Uterus (tissue), 4 donors: Measurements from ENCODE around the gene BCAR3. TPM values are rescaled to one million over a fixed set of nuclear protein-coding genes. Genes with fewer than 3 reads are reported as not detected.

ENCODE experiments used
- DNase-seq, 2 donors: peaks; one replicate each; pipeline ENCODE4 v3.0.0-alpha.2; 2019 to 2020
- H3K27ac ChIP-seq, 2 donors: fragments of 200-600 bp; sonication (generic); 1 replicate in 1 of 2; 2 replicates in 1 of 2; pipeline ENCODE4 v1.5.1; 2016 to 2018
- H3K27me3 ChIP-seq, 2 donors: fragments of 200-600 bp; sonication (generic); one replicate each; pipeline ENCODE4 v1.5.1; 2018 to 2019; ENCODE audit warnings: control low read depth in 1 of 2
- H3K36me3 ChIP-seq, 2 donors: fragments of 200-600 bp; sonication (generic); one replicate each; pipeline ENCODE4 v1.5.1; 2019; ENCODE audit warnings: control low read depth in 1 of 2
- H3K4me1 ChIP-seq, 2 donors: fragments of 200-600 bp; sonication (generic); one replicate each; pipeline ENCODE4 v1.5.1; 2018 to 2019; ENCODE audit warnings: control low read depth in 1 of 2
- H3K4me3 ChIP-seq, 2 donors: fragments of 200-600 bp; sonication (generic); 1 replicate in 1 of 2; 2 replicates in 1 of 2; pipeline ENCODE4 v1.5.1; 2018 to 2019; ENCODE audit warnings: mild to moderate bottlenecking in 1 of 2
- H3K9me3 ChIP-seq, 2 donors: fragments of 200-600 bp; sonication (generic); one replicate each; pipeline ENCODE4 v1.5.1; 2019; ENCODE audit warnings: control low read depth in 1 of 2
- CTCF ChIP-seq, 4 experiments: fragments of 200-600 bp in 2 of 4; fragments of 450-650 bp in 2 of 4; sonication (generic) in 2 of 4; IDR thresholded peaks; one replicate each; pipeline ENCODE4 v1.5.1; 2016 to 2019; ENCODE audit warnings: antibody characterized with exemption in 4 of 4, mild to moderate bottlenecking in 2 of 4, moderate library complexity in 1 of 4
- POLR2A ChIP-seq, 2 donors: fragments of 450-650 bp; IDR thresholded peaks; one replicate each; pipeline ENCODE4 v1.6.1; 2016; ENCODE audit warnings: antibody characterized with exemption in 2 of 2, mild to moderate bottlenecking in 1 of 2, moderate library complexity in 1 of 2
- intact Hi-C: fragments of 100-400 bp; cut with DNase I; formaldehyde crosslinking; loops from one replicate; pipeline ENCODE4 v1.15.1; 2023; ENCODE audit warnings: low total_unique reads
- total RNA-seq, 4 donors: library from RNA; depleted of rRNA in 3 of 4; stranded (reverse); fragments of >200 nt in 3 of 4; gene quantifications; one replicate each; pipeline versions ENCODE4 v1.1.0 to v1.2.4, GENCODE V29; 2014 to 2023
- donor health status: DM: yes; HTN: yes; CAD: no.

BCAR3 gene
- total RNA-seq, 4 donors from 2014 or later: 8.5 to 56.8 (median 20.2) TPM

DNA sequence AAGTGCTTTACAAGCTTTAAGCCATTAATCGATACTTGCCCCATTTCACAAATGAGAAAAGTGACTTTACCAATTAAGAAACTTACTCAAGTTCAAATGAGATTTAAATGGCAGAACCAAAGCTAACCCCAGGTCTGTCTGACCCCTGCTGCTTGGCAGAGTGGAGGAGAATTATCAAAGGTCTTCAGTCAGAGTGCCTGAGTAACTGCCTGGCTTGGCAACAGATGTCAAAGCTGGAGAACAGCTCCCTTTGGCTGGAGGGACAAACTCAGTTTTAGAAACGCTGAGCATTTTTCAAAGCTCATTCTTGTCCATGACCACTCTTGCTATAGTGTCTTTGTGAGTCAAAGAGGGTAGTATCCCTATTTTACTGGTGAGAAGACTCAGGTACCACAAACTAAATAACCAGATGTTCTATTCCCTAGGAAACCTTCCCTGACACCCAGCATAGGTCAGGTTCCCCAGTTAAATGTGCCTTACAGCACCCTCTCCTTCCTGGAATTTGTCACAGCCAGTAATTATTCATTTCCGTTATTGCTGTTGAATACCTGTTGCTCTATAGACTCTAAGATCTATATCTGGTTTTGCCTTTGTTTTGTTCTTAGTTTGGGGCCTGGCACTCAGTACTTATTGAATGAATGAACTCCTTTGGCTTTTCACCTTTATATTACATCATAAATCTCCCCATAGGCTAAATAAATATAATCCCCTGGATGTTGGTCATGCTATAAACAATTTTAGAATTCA, 5.0 kb upstream of the BCAR3 start:
- Histone ChIP-seq H3K4me1 (no peaks in the 10 kb centered on the region), H3K36me3 (no peaks in the 10 kb centered on the region), H3K4me3 (no peak overlapping the region), H3K9me3 (no peaks in the 10 kb centered on the region), H3K27ac (no peak overlapping the region), H3K27me3 (no peaks in the 10 kb centered on the region)
- DNase-seq: no peak
- no peak for TF ChIP-seq POLR2A (IDR thresholded peaks at IDR 0.05)
- no peak for TF ChIP-seq CTCF (IDR thresholded peaks at IDR 0.05)
- intact Hi-C loops: no loop called here

- intact Hi-C loops: no loop called here
- no peak overlapping the region for H3K27ac ChIP-seq
- H3K9me3 ChIP-seq: no peaks in the 10 kb centered on the region
- H3K36me3 ChIP-seq: no peaks in the 10 kb centered on the region
- no peak for DNase-seq
- H3K4me3 ChIP-seq: no peak overlapping the region
- TF ChIP-seq CTCF (IDR thresholded peaks at IDR 0.05) (no peak), POLR2A (IDR thresholded peaks at IDR 0.05) (no peak)
- H3K27me3 ChIP-seq: no peaks in the 10 kb centered on the region
- H3K4me1 ChIP-seq: no peaks in the 10 kb centered on the region
These were observed 4.3 kb upstream of the BCAR3 start for GRCh38 chr1:93685918-93686317.

DNA sequence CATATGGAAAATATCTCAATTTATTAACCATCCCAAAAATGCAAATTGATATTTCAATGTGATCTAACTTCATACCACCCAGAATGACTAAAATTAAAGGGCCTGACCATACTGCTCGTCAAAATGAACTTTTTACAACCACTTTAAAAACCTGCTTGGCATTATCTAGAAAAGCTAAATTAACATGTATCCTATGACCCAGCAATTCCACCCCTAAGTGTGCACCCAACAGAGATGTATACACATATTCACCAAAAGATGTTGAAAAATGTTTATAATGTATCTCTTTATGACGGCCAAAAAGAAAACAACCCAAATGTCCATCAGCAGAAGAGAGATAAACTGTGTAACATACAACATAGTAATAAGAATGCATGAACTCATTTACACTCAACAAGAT, 1.6 kb upstream of the BCAR3 start:
- H3K27me3 ChIP-seq: no peaks in the 10 kb centered on the region
- intact Hi-C loops: no loop called here
- no peak overlapping the region for H3K4me3 ChIP-seq
- TF ChIP-seq CTCF (IDR thresholded peaks at IDR 0.05): no peak
- TF ChIP-seq POLR2A (IDR thresholded peaks at IDR 0.05): no peak
- no peak overlapping the region for H3K27ac ChIP-seq
- H3K36me3 ChIP-seq: no peaks in the 10 kb centered on the region
- no peak for DNase-seq
- H3K4me1 ChIP-seq: no peaks in the 10 kb centered on the region
- H3K9me3 ChIP-seq: no peaks in the 10 kb centered on the region

- Histone ChIP-seq H3K27ac (peak overlapping the region; percentile 79 to 87), H3K9me3 (no peaks in the 10 kb centered on the region), H3K4me1 (no peaks in the 10 kb centered on the region), H3K36me3 (no peaks in the 10 kb centered on the region), H3K27me3 (no peaks in the 10 kb centered on the region), H3K4me3 (peak overlapping the region; percentile 43 to 85)
- TF ChIP-seq POLR2A (IDR thresholded peaks at IDR 0.05): no peak
- no peak for TF ChIP-seq CTCF (IDR thresholded peaks at IDR 0.05)
- no peak for DNase-seq
- intact Hi-C loops: no loop called here
These were observed 364 bp upstream of the BCAR3 start for GRCh38 chr1:93681989-93682412.

DNA sequence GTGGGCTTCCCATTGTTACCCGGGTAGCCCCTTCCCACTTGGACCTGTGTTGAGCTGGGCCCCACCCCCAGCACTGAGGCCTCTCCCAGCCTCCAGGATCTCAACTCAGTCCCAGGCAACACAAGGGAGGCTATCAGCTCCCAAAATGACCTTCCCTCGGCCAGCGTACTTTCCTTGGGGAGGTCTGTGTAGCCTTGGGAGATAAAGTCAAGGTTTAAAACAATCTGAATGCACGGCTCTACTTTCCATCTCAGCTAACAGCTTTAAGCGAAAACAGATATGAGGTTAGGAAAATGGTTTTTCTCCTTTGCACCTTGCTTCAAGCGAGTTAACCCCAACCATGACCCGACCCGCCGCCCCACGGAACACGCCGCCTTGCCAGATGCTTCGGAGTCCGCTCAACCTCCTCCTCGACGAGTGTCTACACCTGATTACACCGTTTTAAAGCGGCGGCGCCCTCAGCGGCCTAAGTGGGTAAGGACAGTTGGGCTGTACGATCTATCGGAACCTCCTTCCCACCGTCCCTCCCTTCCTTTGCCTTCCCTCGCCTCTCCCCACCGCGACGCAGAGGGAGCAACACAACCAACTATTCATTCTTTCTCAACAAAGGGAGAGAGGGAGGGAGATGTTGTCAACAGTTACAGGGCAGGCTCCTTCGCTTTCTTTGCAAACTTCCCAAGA, 1.1 kb downstream of the BCAR3 start:
- Histone ChIP-seq H3K4me1 (no peaks in the 10 kb centered on the region), H3K27me3 (no peaks in the 10 kb centered on the region), H3K27ac (peak overlapping the region; percentile 79 to 87), H3K36me3 (no peaks in the 10 kb centered on the region), H3K9me3 (no peaks in the 10 kb centered on the region), H3K4me3 (peak overlapping the region; percentile 43 to 85)
- peak; percentile 79 to 85 for DNase-seq
- TF ChIP-seq POLR2A (IDR thresholded peaks at IDR 0.05): peak; percentile 24 to 25
- TF ChIP-seq CTCF (IDR thresholded peaks at IDR 0.05): peak; percentile 25 to 74 (median 67)
- intact Hi-C loops: no loop called here
